Activated T-helper 1 cell treated with anti-CD3 and anti-CD28 coated beads, Interleukin-12 subunit alpha, Interleukin-12 subunit beta, Interleukin-2, Interleukin-4 antibody, amounts not matched to agents 30 ng/mL and 10 ng/mL and 1 ng/mL, durations not matched to agents 14 hours and 24 hours and 36 hours (primary cell): ENCODE data around the gene THBS2. TPM values are rescaled to one million over a fixed set of nuclear protein-coding genes. Genes with fewer than 3 reads are reported as not detected.
"Not testable (repeated sequence)": the region's sequence is repeated elsewhere in the genome, so short reads cannot be mapped to it uniquely, and the experiment has no call there.

Experiments used
- DNase-seq: peaks from one replicate; pipeline ENCODE4 v3.0.0; 2021; ENCODE audit warnings: low spot score
- H3K27ac Mint-ChIP-seq: one replicate; pipeline ENCODE4 v1.8.0; 2021; ENCODE audit warnings: mild to moderate bottlenecking, mixed read lengths
- H3K27me3 Mint-ChIP-seq: one replicate; pipeline ENCODE4 v1.8.0; 2022; ENCODE audit warnings: mild to moderate bottlenecking, moderate library complexity, mixed read lengths; ENCODE audit not compliant: insufficient read depth
- H3K36me3 Mint-ChIP-seq: one replicate; pipeline ENCODE4 v1.8.0; 2021; ENCODE audit warnings: low read depth, mixed read lengths
- H3K4me1 Mint-ChIP-seq: one replicate; pipeline ENCODE4 v1.8.0; 2021; ENCODE audit warnings: low read depth, mixed read lengths
- H3K4me3 Mint-ChIP-seq: one replicate; pipeline ENCODE4 v1.8.0; 2021; ENCODE audit warnings: mild to moderate bottlenecking, moderate library complexity, mixed read lengths
- H3K9me3 Mint-ChIP-seq: one replicate; pipeline ENCODE4 v1.8.0; 2021; ENCODE audit warnings: mixed read lengths
- intact Hi-C: fragments of 100-400 bp; cut with micrococcal nuclease; formaldehyde crosslinking; loops from one replicate; pipeline ENCODE4 v1.15.1; 2024
- total RNA-seq: library from RNA; stranded (reverse); gene quantifications from 2 replicates; pipeline ENCODE4 v1.2.3, GENCODE V29; 2022

Gene THBS2
- total RNA-seq, 1 donor from 2014 or later, result not detected

- H3K27ac Mint-ChIP-seq, result no peak overlapping the region
- H3K4me1 Mint-ChIP-seq, result no peaks in the 10 kb centered on the region
- intact Hi-C loops, result no loop called here
- H3K27me3 Mint-ChIP-seq, result no peaks in the 10 kb centered on the region
- DNase-seq, result no peak
- H3K4me3 Mint-ChIP-seq, result no peak overlapping the region
- H3K9me3 Mint-ChIP-seq, result no peaks in the 10 kb centered on the region
- H3K36me3 Mint-ChIP-seq, result no peaks in the 10 kb centered on the region
These were observed 14.6 kb upstream of the THBS2 start for GRCh38 chr6:169268276-169268675.

GRCh38 chr6:169266746-169267591, 13.3 kb upstream of the THBS2 start:
- Mint-ChIP-seq H3K27ac (no peak overlapping the region), H3K27me3 (no peaks in the 10 kb centered on the region), H3K36me3 (no peaks in the 10 kb centered on the region), H3K4me1 (no peaks in the 10 kb centered on the region), H3K9me3 (no peaks in the 10 kb centered on the region), H3K4me3 (no peak overlapping the region)
- intact Hi-C loops, result no loop called here
- no peak for DNase-seq

DNA sequence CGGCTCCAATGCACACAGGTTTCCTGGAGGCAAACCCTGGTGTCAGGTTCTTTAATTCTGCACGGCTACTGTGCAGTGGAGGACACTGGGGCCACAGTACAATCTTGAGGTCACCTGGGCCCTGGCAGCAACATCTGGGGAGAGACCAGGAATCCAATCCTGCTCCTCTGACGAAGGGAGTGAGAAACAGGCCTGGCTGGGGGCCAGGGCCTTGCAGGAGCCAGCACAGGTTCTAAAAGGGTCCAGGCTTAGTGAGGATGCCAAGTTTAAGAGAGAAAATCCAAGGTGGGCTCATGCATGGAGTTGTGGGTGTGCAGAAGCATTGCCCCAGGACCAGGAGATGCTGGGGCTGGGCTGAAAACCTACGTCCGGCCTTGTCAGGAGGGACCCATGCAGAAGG, 12.6 kb upstream of the THBS2 start:
- Mint-ChIP-seq H3K27ac (no peak overlapping the region), H3K27me3 (no peaks in the 10 kb centered on the region), H3K36me3 (no peaks in the 10 kb centered on the region), H3K4me3 (no peak overlapping the region), H3K9me3 (no peaks in the 10 kb centered on the region), H3K4me1 (no peaks in the 10 kb centered on the region)
- intact Hi-C loops, result no loop called here
- no peak for DNase-seq

DNA sequence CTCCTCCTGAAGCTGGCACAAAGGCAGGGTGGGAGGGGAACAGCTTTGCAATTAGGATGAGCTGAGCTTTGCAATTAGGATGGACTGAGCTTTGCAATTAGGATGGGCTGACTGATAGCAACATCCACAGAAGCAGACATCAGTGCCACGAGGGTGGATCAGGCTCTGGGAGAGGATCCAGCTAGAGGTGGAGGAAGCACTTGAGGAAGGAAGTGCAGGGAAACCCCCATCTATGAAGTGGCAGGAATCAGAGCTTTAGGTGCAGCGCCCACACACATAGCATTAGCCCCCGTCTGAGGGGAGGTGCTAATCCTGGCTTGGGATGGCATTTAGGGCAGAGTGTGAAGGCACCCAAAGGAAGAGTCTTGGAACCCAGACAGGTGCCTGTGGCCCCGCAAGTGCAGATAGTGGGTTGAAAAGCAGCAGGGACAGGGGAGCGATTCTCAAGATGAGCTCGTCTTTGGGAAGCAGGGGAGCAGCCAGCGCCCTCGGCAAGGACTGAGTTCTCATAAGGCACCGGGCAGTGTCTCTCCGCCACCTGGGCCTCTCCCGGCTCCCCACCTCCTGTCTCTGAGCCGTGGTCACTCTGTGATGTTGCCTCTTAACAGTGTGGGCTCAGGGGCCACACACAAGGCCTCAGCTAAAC, 12.0 kb upstream of the THBS2 start:
- Mint-ChIP-seq H3K27ac (no peak overlapping the region), H3K27me3 (no peaks in the 10 kb centered on the region), H3K4me3 (no peak overlapping the region), H3K36me3 (no peaks in the 10 kb centered on the region), H3K9me3 (no peaks in the 10 kb centered on the region), H3K4me1 (no peaks in the 10 kb centered on the region)
- intact Hi-C loops, result no loop called here
- DNase-seq, result no peak

- no peak overlapping the region for H3K4me3 Mint-ChIP-seq
- DNase-seq, result no peak
- no peaks in the 10 kb centered on the region for H3K4me1 Mint-ChIP-seq
- H3K36me3 Mint-ChIP-seq, result no peaks in the 10 kb centered on the region
- intact Hi-C loops, result no loop called here
- no peaks in the 10 kb centered on the region for H3K27me3 Mint-ChIP-seq
- no peaks in the 10 kb centered on the region for H3K9me3 Mint-ChIP-seq
- H3K27ac Mint-ChIP-seq, result no peak overlapping the region
These were observed 10.4 kb upstream of the THBS2 start for GRCh38 chr6:169263836-169264608.

- DNase-seq, result no peak
- Mint-ChIP-seq H3K4me3 (no peak overlapping the region), H3K27me3 (no peaks in the 10 kb centered on the region), H3K36me3 (no peaks in the 10 kb centered on the region), H3K27ac (no peak overlapping the region), H3K9me3 (no peaks in the 10 kb centered on the region), H3K4me1 (no peaks in the 10 kb centered on the region)
- intact Hi-C loops, result no loop called here
These were observed 9.7 kb upstream of the THBS2 start for GRCh38 chr6:169263374-169263773.

- H3K9me3 Mint-ChIP-seq, H3K36me3 Mint-ChIP-seq, H3K27ac Mint-ChIP-seq, H3K4me1 Mint-ChIP-seq, intact Hi-C loops, H3K4me3 Mint-ChIP-seq, H3K27me3 Mint-ChIP-seq, DNase-seq: not testable (repeated sequence)
These were observed 9.0 kb upstream of the THBS2 start for GRCh38 chr6:169262602-169263001.

DNA sequence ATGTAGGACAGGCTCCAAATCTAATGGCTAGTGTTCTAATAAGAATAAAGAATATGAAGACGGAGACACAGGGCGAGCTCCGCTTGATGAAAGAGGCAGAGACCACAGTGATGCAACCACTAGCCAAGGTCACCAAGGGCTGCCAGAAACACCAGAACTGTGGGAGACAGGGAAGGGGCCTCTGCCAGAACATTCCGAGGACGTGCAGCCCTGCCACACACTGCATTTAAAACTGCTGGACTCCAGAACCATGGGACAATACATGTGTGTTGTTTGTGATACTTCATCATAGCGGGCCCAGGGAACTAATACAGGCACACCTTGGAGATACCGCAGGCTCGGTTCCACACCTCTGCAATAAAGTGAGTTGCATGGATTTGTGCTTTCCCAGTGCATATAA, 2.9 kb upstream of the THBS2 start:
- no peak overlapping the region for H3K4me3 Mint-ChIP-seq
- H3K9me3 Mint-ChIP-seq, result no peaks in the 10 kb centered on the region
- H3K4me1 Mint-ChIP-seq, result peaks cover 5% of the 10 kb centered on the region
- intact Hi-C loops, result no loop called here
- H3K27ac Mint-ChIP-seq, result no peak overlapping the region
- no peaks in the 10 kb centered on the region for H3K36me3 Mint-ChIP-seq
- peaks cover 35% of the 10 kb centered on the region for H3K27me3 Mint-ChIP-seq
- DNase-seq, result no peak

DNA sequence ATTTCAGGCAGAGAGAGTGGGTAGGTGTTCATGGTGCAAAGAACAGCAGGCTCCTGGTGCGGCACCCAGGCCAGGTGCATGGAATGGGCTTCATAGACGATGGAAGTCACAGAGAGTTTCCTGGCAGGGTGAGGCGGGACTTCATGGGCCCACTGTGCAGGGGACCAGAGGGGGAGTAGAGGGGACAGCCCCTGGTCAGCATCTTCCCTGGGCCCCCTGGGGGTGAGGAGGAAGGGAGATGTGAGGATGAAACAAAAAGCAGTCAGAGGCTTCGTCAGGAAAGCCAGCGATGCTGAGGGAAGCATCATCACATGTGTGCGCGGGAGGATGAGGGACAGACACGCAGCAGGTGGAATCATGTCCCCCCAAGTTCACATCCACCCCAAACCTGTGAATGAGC, 2.4 kb upstream of the THBS2 start:
- DNase-seq, result no peak
- intact Hi-C loops, result no loop called here
- Mint-ChIP-seq H3K36me3 (no peaks in the 10 kb centered on the region), H3K9me3 (no peaks in the 10 kb centered on the region), H3K4me3 (no peak overlapping the region), H3K27me3 (peaks cover 35% of the 10 kb centered on the region), H3K27ac (no peak overlapping the region), H3K4me1 (peaks cover 5% of the 10 kb centered on the region)

- no peak overlapping the region for H3K27ac Mint-ChIP-seq
- H3K27me3 Mint-ChIP-seq, result peaks cover 38% of the 10 kb centered on the region
- no peaks in the 10 kb centered on the region for H3K36me3 Mint-ChIP-seq
- H3K9me3 Mint-ChIP-seq, result no peaks in the 10 kb centered on the region
- no peak for DNase-seq
- H3K4me3 Mint-ChIP-seq, result no peak overlapping the region
- intact Hi-C loops, result no loop called here
- H3K4me1 Mint-ChIP-seq, result peaks cover 5% of the 10 kb centered on the region
These were observed 2.0 kb upstream of the THBS2 start for GRCh38 chr6:169255643-169256042.

DNA sequence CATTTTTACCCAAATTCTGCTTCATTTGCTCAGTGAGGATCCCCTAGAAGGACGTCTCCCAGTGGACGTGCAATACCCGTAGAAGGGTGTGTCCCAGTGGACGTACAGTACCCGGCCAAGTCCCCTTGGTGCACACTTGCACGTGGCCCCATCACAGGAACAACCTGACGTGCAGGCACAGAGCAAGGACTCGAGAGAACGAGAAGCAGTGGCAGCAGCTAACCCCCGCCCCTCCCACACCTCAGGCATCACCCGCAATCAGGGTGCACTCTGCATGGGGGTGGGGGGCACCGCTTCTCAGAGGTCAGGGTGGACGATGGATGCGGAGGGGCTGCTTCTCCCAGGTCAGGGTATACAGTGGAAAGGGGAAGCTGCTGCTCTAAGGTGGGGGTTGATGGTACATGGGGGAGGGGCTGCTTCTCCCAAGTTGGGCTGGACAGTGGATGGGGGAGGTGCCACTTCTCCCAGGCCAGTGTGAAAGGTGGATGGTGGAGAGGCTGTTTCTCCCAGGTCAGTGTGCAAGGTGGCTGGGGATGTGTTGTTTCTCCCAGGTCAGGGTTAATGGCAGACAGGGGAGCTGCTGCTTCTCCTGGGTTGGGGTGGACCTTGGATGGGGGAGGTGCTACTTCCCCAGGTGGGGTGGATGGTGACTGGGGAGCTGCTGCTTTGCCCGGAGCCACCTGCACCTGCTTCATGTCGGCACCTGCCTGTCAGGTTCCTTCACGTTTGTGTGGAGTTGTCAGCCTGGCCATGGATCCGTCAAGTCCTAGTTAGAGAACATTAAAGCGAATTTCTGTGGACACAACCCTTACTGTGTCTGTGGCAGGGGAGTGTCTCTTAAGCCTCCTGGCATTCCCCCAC, 1.0 kb upstream of the THBS2 start:
- Mint-ChIP-seq H3K4me3 (no peak overlapping the region), H3K4me1 (peaks cover 5% of the 10 kb centered on the region), H3K9me3 (no peaks in the 10 kb centered on the region), H3K36me3 (no peaks in the 10 kb centered on the region), H3K27me3 (peaks cover 41% of the 10 kb centered on the region), H3K27ac (no peak overlapping the region)
- intact Hi-C loops, result no loop called here
- no peak for DNase-seq

- Mint-ChIP-seq H3K4me3 (no peak overlapping the region), H3K36me3 (no peaks in the 10 kb centered on the region), H3K9me3 (peaks cover 6% of the 10 kb centered on the region), H3K4me1 (peaks cover 5% of the 10 kb centered on the region), H3K27ac (no peak overlapping the region), H3K27me3 (peaks cover 41% of the 10 kb centered on the region)
- intact Hi-C loops, result no loop called here
- DNase-seq, result no peak
These were observed 999 bp downstream of the THBS2 start for GRCh38 chr6:169252505-169253189.
